22Rv1 (cell line): Measurements from ENCODE around the gene FAM229A.

ENCODE experiments used
- ZFX ChIP-seq: fragments of 450-650 bp; IDR thresholded peaks from 2 replicates; pipeline ENCODE4 v1.6.1; 2017; ENCODE audit warnings: antibody characterized with exemption, borderline replicate concordance
- TF ChIP-seq, protein P1 (sequence below): fragments of 450-650 bp; IDR thresholded peaks from 2 replicates; pipeline ENCODE4 v1.5.1; 2017; ENCODE audit warnings: mild to moderate bottlenecking

DNA sequence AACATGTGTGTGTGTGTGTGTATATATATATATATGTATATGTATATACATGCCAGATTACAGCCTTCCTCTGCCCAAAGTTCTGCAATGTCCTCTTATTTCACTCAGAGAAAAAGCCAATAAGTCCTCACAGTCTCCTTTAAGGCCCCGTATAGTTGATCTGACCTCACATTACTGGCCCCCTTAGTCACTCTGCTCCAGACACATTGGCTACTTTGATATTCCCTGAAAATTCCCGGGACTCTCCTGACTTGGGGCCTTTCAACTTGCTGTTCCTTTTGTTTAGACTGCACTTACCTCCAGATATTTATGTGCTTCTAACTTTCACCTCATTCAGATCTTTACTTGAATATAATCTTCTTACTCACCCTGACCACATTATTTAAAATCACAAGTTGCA lies 36.1 kb upstream of the FAM229A start:
- TF ChIP-seq, protein P1, sequence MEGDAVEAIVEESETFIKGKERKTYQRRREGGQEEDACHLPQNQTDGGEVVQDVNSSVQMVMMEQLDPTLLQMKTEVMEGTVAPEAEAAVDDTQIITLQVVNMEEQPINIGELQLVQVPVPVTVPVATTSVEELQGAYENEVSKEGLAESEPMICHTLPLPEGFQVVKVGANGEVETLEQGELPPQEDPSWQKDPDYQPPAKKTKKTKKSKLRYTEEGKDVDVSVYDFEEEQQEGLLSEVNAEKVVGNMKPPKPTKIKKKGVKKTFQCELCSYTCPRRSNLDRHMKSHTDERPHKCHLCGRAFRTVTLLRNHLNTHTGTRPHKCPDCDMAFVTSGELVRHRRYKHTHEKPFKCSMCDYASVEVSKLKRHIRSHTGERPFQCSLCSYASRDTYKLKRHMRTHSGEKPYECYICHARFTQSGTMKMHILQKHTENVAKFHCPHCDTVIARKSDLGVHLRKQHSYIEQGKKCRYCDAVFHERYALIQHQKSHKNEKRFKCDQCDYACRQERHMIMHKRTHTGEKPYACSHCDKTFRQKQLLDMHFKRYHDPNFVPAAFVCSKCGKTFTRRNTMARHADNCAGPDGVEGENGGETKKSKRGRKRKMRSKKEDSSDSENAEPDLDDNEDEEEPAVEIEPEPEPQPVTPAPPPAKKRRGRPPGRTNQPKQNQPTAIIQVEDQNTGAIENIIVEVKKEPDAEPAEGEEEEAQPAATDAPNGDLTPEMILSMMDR, result no peak
- no peak for TF ChIP-seq ZFX
